ENCODE data around the gene ZNF587.

- TF ChIP-seq, protein P1, sequence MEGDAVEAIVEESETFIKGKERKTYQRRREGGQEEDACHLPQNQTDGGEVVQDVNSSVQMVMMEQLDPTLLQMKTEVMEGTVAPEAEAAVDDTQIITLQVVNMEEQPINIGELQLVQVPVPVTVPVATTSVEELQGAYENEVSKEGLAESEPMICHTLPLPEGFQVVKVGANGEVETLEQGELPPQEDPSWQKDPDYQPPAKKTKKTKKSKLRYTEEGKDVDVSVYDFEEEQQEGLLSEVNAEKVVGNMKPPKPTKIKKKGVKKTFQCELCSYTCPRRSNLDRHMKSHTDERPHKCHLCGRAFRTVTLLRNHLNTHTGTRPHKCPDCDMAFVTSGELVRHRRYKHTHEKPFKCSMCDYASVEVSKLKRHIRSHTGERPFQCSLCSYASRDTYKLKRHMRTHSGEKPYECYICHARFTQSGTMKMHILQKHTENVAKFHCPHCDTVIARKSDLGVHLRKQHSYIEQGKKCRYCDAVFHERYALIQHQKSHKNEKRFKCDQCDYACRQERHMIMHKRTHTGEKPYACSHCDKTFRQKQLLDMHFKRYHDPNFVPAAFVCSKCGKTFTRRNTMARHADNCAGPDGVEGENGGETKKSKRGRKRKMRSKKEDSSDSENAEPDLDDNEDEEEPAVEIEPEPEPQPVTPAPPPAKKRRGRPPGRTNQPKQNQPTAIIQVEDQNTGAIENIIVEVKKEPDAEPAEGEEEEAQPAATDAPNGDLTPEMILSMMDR (optimal IDR thresholded peaks at IDR 0.05 in 1 of 3, IDR thresholded peaks at IDR 0.05 in 1 of 3, conservative IDR thresholded peaks at IDR 0.05 in 1 of 3; ENCODE audit: extremely low read depth in 1 of 3, insufficient read depth in 2 of 3, low read length in 3 of 3) = no peak
- no peak for TF ChIP-seq EZH2 (IDR thresholded peaks at IDR 0.05; ENCODE audit: low read length)
These were observed 29.1 kb upstream of the ZNF587 start for GRCh38 chr19:57820599-57820998.

Data from keratinocyte (primary cell).